GM19035 (cell line): ENCODE measurements around the gene VPS41.

Experiments
- ATAC-seq: cut with Tn5 transposase; IDR thresholded peaks from one replicate; pipeline ENCODE4 v1.9.1; 2021; ENCODE audit not compliant: unreplicated experiment

VPS41 gene

DNA sequence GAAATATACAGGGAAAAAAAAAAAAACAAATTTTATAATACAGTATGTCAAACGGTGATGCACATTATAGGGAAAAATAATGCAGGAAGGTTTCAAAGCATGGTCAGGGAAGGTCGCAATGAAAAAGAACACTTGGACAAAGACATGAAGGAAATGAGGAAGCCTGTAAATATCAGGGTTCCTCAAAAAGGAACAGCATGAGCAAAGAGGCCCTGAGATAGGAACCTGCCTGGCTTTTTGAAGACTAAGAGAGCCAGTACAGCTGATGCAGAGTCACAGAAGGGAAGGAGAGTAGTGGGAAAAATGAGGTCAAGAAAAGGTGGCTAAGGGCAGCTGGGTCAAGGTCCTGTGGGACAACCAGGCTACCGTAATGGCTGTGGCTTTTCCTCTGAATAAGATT is 1.9 kb downstream of the VPS41 start:
- ATAC-seq = no peak

DNA sequence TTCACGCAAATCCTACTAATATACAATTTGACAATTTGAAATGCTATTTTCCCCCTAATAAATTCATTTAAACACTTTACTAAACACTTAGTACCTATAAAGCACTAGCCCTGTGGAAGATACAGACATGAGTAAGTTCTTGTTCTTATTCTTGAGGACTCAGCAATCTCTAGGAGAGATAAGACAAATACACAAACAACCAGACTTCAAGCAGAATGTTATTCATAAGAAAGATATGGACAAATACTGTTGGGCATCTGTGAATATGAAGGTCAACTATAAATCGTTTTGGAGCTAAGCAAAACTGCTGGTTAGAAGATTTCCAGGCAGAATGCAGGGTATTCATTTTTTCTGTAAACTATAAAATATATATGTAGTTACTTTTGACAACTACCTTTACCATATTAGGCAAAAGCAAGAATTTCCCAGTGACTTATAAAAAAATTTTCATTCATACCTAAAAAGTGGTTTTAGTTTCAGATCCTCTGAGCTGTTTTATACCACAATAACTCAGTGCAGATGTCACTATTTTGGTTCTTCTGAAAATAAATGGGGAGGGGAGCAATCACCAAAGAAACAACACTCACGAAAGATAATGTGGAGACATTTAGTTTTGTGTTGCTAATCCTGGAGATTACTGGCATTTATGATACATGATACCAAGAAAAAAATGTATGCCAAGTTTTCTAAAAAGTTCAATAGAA is 3.8 kb downstream of the VPS41 start:
- peak; percentile 40 for ATAC-seq

DNA sequence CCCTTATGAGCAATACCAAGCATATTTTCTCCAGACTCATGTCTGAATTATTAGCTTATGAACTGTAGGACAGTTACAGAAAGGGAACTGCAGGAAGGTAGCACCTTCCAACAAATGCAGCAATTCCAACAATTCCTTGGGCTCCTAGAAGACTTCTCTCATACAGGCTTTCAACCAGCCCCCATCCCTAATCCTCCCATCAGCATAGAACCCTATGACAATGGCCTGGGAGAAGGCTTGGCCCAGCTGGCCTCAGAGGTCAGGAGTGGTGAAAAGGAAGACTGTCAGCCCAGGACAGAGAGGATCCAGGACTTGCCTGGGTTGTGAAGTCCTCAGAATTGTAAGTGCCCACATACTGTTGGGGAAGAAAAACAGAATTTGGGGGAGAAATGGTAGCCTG is 5.9 kb downstream of the VPS41 start:
- no peak for ATAC-seq

DNA sequence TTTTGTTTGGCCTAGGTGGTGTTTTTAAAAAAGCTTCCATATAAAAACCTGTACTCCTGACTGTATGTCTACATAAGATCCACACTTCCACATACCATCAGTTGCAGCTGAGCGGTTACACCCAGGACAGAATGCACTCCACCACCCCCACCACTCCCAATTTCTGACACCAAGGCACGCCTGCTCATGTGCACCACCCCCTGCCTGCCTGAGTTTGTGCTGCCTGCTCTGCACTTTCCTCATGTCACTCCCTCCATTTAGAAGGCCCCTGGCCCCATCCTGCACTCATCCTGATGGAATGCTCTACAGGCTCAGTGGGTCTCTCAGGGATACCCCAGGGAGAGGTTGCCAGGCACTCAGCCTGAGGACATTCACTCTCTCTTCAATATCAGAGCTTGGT is 6.5 kb downstream of the VPS41 start:
- no peak for ATAC-seq

DNA sequence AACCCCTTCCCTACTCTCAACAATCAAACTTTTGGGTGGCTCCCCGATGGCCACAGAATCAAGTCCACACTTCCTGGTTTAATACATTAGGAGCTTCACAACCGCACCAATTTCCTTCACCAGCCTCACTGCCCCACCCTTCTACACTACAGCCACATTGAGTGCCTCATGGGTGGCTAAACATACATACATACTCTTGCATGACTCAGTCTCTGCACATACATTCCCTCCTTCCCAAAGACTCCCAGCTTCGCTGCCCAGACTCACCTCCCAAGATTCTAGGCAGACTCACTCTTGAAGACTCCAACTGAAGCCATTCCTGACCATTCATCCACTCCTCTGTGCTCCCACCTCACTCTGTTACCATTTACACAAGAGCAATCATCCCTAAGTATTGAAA is 15.9 kb downstream of the VPS41 start:
- ATAC-seq = no peak

DNA sequence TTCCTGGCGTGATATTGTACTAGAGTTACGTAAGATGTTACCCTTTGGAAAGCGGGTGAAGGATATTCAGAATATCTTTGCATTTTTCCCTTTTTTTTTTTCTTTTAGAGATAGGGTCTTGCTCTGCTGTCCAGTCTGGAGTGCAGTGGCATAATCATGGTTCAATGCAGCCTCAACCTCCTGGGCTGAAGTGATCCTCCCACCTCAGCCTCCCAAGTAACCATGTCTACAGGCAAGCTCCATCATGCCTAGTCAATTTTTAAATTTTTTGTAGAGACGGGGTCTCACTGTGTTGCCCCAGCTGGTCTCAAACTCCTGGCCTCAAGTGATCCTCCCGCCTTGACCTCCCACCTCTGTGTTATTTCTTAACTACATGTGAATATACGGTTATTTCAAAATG is 18.4 kb downstream of the VPS41 start:
- ATAC-seq = no peak

DNA sequence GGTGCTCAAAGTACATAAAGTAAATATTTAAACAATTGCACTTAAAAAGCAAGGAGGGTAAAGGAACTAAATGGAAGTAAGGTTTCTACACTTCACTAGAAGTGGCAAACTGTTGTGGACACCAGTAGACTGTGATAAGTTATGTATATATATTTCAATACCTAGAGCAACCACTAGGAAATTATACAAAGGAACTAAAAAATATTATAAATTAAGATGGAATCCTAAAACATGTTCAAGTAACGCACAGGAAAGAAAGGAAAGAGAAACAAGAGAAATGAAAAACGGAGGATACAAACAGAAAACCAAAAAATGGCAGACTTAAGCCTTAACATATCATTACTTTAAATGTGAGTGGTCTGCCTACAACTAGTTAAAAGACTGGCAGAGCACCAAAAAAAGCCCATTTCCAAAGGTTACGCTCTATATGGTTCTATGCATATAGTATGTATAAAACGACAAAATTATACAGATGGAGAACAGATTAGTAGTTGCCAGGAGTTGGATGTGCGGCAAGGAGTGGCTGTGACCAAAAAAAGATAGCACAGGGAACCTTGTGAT is 19.0 kb downstream of the VPS41 start:
- no peak for ATAC-seq

DNA sequence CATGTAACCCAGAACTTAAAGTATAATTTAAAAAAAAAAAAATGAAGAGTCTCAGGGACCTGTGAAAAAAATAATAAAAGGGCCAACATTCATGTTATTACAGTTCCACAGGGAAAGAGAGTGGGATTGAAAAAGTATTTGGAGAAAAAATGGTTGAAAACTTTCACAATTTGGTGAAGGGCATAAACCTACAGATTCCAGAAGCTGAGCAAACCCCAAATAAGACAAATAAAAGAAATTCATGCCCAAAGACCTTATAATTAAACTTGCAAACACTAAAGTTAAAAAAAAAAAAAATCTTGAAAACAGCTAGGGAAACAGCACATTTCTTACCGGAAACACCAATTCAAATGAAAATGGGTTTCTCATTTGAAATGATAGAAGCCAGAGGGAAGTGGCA is 19.9 kb downstream of the VPS41 start:
- no peak for ATAC-seq

DNA sequence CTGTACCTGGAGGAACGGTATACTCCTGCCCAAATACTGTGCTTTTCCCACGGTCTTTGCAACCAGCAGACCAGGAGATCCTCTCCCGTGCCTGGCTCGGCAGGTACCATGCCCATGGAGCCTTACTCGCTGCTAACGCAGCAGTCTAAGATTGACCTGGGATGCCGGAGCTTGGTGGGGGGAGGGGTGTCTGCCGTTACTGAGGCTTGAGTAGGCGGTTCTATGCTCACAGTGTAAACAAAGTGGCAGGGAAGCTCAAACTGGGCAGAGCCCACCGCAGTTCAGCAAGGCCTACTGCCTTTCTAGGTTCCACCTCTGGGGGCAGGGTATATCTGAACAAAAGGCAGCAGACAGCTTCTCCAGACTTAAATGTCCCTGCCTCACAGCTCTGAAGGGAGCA is 22.7 kb downstream of the VPS41 start:
- ATAC-seq = no peak

DNA sequence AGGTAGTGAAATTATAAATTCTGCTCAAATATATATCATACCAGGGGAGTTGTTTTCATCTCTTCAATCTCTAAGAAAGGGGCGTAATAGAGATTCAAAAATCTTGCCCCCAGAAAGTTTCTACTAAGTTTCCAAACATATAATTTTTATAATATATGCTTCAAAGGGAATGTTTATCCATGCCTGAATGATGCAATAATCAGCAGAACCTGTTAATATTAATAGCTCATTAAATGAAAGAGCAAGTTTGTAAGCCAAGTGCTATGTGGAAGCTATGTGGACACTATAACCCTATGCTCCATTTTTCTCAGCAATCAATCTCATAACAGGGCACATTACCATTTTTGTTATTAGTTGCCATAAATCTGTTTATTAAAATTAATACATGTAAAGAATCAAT is 25.3 kb downstream of the VPS41 start:
- no peak for ATAC-seq

DNA sequence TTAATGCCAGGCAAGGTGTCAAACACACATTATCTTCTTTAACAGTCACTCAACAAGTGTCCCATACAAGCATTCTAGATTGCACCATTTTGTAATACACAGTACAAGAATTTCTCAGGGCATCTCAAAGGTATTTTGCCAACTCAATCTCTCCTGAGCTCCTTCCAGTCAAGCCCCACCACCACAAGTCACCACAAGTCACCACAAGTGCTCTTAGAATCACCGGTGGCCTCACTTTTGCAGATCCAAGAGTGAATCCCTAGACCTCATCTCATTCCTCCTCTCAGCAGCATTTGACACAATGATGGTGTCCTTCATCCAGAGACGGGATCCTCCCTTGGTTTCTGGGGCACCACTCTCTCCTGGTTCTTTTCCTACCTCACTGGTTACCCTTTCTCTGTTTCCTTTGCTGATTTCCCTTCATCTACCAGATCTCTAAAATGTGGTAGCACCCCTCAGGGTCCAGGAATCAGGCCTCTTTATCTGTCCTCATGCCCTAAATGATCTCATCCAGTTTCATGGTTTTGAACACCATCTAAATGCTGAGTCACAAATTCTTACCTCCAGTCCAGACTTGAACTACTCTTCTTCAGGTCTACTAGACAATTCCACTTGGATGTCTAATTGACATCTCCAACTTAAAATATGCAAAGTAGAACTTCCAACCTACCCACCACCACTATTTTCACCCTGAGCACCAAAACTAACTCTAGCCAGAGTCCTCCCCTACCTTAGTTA is 26.9 kb downstream of the VPS41 start:
- no peak for ATAC-seq

DNA sequence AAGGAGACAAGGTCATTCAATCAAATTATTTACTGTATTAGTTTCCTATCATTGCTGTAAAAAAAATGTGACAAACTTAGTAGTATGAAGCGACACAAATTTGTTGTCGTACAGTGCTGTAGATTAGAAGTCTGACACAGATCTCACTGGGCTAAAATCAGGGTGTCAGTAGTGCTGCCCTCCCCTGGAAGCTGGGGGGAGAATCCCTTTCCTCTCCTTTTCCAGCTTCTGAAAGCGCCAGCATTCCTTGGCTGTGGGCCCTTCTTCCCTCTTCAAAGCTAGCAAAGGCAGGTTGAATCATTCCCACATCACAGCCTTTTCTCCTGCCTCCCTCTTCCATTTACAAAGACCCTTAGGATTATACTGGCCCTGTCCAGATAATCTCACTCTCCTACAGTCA is 28.0 kb downstream of the VPS41 start:
- ATAC-seq = no peak

DNA sequence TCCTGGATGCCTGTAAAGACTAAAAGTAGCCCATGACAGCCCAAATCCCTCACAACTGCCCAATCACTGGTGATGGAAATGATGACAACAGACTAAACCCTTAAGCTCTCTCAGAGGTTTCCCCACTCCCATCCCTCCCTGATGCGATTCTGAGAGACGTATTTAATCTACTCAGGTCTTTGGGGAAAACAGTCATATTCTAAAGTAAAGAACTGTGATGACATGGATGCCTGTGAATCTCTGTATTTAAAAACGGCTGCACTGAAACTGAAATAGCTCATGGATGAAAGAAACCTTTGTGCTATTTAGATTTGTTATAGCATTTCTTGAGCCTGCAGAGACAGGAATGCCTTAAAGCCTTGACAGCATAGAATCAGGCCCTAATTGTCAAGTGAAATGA is 28.5 kb downstream of the VPS41 start:
- ATAC-seq = no peak

DNA sequence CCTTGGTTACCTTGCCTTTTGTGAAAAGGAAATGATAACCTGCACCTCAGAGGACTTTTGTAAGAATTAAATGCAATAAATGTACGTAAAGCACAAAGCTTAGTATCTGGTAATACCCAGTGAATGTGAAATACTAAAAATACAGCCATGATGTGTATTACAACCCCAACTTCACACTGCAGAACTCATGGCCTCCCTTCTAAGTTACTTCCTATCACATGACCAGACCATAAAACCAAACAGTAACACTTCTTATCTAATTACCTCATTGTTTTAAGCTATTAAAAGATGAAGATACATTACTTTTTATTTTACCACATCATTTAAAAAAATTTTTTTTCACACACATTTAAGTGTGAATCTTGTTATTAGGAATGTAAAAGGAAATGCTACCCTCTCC is 29.0 kb downstream of the VPS41 start:
- no peak for ATAC-seq

DNA sequence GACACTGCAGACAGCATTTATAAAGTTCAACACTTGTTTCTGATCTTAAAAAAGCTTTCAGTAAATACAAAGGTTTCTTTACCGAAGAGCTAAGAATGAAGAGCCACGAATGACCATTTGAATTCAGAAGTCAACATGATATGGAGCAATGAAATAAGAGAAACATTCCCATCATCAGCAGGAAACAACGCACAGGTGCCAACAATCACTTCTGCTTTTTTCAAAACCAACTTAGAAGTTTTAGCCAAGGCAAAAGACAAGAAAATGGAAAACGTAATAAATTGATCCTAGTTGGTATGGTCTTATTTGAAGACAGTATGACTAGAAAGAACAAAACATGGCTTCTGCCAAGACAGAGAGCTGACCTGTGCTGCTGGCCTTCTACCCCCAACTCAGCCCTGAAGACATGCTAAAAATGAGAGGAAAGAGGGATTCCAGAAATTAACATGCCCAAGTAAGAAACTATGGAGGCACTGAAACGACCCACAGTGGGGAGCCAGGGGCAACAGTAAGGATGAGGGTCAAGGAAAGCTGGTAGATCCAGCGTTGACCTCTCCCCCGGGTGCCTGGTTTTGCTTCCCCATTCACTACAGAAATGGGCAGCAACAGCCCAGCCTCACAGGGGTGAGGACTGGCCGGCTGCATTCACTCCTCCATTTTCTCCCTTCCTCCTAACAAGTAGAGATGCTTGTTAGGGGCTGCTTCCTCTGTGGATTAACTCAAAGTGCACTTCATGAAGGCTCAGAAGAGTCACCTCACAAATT is 30.1 kb downstream of the VPS41 start:
- no peak for ATAC-seq

DNA sequence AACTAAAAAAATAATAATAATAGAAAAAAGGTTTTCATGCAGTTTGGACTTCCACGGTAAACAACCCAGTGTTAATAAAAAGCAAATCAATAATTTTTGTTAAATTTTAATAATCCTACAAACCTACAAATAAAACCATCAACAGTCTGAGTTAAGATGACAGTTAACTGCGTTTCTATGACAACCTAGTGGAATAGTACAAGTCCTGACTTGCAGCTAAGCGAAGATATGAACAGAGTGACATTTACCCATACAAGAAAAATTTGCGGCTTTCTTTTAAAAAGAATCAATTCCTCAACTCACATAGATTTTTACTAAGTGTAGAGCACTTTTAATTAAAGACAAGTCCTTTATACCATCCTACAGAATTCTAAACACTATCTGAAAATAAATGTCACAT is 35.6 kb downstream of the VPS41 start:
- no peak for ATAC-seq

DNA sequence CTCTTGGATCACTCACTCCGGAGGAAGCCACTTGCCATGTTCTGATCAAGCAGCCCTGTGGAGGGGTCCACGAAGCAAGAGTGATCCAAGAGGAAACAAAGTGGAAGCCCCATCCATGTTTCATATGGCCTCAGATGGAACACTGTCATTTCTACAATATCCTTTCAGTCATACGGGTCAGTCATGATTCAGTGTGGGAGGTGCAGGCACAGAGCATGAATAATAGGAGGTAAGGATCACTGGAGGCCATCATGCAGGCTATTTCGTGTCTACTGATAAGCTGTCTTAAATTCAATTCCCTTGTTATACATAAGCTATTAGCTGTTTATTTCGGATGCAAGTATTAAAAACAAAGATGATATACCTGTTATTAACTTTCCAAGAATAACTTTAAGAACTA is 36.8 kb downstream of the VPS41 start:
- ATAC-seq = no peak

DNA sequence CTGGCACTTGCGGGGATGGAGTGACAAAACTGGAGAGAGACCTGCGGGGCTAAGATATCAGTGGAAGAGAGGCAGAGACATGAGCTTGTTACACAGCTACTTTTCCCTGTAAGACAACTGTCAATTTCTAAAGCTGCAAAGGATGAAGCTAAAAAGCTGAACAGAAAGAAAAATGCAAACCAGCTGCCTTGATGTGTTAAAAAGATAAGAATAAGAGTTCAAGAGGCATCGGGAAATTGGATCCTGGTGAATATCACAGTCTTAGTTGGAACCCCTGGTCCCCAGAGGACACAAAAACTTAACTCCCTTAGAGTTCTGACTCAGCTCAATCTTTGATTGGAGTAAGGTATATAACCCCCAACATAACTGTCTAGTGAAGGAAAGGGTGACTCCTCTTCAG is 38.8 kb downstream of the VPS41 start:
- ATAC-seq = no peak

DNA sequence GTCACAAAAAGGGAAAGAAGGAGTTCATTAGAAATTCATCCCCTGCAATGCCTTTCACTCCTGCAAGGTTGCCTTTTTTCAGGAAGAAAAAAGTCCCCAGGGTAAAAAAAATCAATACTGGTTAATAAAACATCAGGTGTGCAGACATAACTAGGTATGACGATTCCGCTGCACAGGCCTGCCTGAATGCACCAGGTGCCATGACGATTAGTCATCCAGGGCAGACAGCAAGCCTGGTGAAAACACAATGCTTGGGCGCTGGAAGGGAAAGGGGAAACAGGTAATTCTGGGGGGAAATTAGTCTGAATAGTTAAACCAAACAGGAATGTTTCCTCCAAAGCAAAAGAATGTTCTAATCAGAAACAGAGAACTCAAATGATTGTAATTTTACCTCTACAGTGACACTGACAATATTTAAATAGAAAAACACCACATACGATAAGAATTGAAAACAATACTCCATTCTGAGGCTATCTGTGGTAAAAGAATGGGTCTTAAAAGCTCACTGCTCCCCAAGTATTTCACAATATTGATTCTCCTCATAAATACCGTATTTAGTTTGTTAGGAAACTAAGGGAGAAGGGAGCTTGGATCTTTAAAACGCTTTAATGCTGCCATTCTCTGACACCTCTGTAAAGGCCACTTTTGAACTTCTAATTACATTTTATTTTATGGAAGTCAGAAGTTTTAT is 45.2 kb downstream of the VPS41 start:
- ATAC-seq = no peak

DNA sequence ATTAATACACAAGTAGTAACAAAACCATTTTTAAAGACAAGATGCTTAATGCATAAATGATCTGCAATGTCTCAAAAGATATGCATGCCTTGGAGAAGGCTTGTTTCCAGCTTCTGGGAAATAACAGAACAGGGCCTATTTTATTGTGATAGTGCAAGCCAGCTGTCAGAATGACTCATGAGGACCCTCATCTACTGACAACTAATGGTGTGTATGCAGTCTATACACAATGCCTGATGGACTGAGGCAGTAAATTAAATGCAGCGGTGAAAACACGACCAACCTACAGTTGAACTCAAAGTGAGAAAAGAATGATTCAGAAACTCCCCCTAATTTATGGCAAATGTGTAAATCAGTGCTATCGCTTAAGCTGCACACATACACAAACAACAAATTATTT is 46.3 kb downstream of the VPS41 start:
- no peak for ATAC-seq

DNA sequence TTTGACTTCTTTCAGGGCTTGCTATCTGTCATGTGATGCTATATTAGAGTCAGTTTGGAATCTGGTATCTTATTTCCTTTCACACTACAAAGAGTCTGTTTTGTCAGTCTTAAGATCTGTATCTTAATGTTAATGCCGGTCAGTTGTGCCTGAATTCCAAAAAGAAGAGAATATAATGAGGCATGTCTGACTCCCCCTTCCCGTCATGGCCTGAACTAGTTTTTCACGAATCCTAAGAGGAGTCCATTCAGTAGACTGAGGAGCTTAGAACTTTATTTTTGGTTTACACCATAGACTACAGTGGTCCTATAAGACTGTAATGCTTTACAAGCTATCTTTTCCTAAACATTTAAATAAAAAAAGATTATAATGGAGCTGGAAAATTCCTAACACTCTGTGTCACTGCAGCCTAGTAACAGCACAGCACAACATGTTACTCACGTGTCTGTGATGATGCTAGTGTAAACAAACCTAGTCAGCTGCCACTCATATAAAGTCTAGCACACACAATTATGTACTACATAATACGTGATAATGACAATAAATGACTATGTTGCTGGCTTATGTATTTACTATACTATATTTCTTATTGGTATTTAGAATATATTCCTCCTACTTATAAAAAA is 50.6 kb downstream of the VPS41 start:
- ATAC-seq = no peak
